AG10803 (cell line): ENCODE data around the gene SMIM10L1.

Experiments
- DNase-seq: peaks from one replicate; pipeline ENCODE4 v3.0.0; 2010; ENCODE audit warnings: low read depth
- H3K4me3 ChIP-seq: 2 replicates; pipeline ENCODE4 v1.5.1; 2011; ENCODE audit warnings: mild to moderate bottlenecking, low read length, control low read depth
- TF ChIP-seq, protein P1 (sequence below): conservative IDR thresholded peaks from 2 replicates; pipeline ENCODE4 v1.5.1; 2011; ENCODE audit warnings: mild to moderate bottlenecking, low read length, control low read depth, inconsistent platforms

SMIM10L1 gene

GRCh38 chr12:11171145-11171968 lies at the start of gene SMIM10L1:
SMIM10L1 (plus strand) TSS chr12:11171194; CDS start chr12:11171357, 163 bp downstream.
- peak within 1 kb of the TSS; percentile 92 for H3K4me3 ChIP-seq
- TF ChIP-seq, protein P1, sequence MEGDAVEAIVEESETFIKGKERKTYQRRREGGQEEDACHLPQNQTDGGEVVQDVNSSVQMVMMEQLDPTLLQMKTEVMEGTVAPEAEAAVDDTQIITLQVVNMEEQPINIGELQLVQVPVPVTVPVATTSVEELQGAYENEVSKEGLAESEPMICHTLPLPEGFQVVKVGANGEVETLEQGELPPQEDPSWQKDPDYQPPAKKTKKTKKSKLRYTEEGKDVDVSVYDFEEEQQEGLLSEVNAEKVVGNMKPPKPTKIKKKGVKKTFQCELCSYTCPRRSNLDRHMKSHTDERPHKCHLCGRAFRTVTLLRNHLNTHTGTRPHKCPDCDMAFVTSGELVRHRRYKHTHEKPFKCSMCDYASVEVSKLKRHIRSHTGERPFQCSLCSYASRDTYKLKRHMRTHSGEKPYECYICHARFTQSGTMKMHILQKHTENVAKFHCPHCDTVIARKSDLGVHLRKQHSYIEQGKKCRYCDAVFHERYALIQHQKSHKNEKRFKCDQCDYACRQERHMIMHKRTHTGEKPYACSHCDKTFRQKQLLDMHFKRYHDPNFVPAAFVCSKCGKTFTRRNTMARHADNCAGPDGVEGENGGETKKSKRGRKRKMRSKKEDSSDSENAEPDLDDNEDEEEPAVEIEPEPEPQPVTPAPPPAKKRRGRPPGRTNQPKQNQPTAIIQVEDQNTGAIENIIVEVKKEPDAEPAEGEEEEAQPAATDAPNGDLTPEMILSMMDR, result peak; percentile 17

GRCh38 chr12:11130382-11130781 lies 40.6 kb upstream of the SMIM10L1 start:
- TF ChIP-seq, protein P1, result no peak
- DNase-seq, result no peak
- H3K4me3 ChIP-seq, result no peak overlapping the region

More at GRCh38 chr12:11171145-11171968, at the start of gene SMIM10L1:
- peak; percentile 94 for DNase-seq

- no peak overlapping the region for H3K4me3 ChIP-seq
- TF ChIP-seq, protein P1, result no peak
- DNase-seq, result no peak
Measured at GRCh38 chr12:11130999-11131398, 40.0 kb upstream of the SMIM10L1 start.

- DNase-seq, result no peak
- TF ChIP-seq, protein P1, result no peak
Measured at GRCh38 chr12:11133162-11133561, 37.8 kb upstream of the SMIM10L1 start.

GRCh38 chr12:11133816-11134215 lies 37.2 kb upstream of the SMIM10L1 start:
- TF ChIP-seq, protein P1, result no peak
- H3K4me3 ChIP-seq, result no peak overlapping the region
- DNase-seq, result peak; percentile 26

More at GRCh38 chr12:11133162-11133561, 37.8 kb upstream of the SMIM10L1 start:
- no peak overlapping the region for H3K4me3 ChIP-seq

DNA sequence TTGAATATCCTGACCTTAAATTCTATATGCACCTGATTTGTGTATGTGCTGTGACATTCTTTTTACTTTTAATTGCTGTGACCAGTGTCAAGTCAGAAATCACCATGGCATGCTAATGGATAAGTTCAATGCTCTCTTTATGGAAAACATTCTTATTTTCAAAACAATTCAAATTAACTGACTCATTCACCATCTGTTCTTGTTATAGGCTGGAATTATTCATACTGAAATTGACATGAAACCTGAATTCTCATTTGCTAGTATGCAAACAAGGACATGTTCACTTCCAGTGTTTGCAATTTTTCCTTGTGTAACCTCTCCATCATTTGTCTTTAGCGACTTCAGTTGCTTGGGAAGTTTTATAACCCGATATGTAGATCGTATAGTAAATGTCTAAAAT lies 36.7 kb upstream of the SMIM10L1 start, which contains the start of gene TAS2R30:
Gene TAS2R30, minus strand, starts transcription at position 340 of the 400 bp plus-strand sequence. CDS start 400 bp downstream, outside the sequence.
- peak; percentile 18 for DNase-seq
- TF ChIP-seq, protein P1, result no peak
- H3K4me3 ChIP-seq, result no peak within 1 kb of the TSS

- DNase-seq, result no peak
- TF ChIP-seq, protein P1, result no peak
- no peak overlapping the region for H3K4me3 ChIP-seq
Measured at GRCh38 chr12:11136075-11136474, 34.9 kb upstream of the SMIM10L1 start.
